ENCODE data around the gene TIFAB.

Gene TIFAB

DNA sequence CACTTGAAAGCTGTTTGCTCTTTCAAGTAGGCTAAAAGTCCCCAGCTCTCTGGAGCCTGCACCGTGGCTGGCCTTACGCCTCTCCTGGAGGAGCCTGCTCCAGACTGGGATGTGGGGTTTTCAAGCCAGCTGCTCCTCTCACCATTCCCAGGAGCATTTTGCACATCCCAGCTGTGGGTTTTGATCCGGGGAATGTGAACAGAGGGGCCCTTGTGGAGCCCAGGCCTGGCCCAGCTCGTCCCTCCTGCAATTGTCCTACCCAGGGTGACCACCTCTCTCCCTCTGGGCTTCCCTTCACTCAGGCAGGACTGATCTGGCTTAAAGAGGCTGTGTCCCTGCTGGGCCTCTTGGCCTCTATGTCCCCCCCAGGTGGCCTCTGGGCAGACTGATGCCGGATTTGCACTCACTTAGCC lies 32.5 kb upstream of the TIFAB start:
- peak in 1 of 42 donors; percentile 23 for DNase-seq
- intact Hi-C loops (cut with DNase I), result no loop called here

DNA sequence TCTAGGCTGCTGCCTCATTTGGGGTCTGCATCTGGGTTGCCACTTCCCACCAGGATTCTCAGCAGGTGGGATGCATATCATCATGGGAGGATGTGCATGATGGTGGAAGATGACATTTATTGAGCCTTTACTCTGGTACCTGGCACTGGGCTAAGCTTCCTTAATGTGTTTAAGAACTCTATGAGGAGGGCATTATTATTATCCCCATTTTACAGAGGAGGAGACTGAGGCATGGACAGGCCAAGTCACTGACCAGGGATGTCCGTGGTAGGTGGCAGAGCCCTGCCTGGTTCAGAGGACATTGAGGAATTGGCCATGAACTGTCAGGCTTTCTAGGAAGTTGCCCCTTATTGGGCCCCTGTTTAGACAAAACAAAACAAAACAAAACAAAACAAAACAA lies 31.1 kb upstream of the TIFAB start:
- no peak for DNase-seq
- intact Hi-C loops (cut with DNase I), result no loop called here

GRCh38 chr5:135482381-135482933 lies 30.3 kb upstream of the TIFAB start:
- intact Hi-C loops (cut with DNase I), result no loop called here
- DNase-seq, result no peak

DNA sequence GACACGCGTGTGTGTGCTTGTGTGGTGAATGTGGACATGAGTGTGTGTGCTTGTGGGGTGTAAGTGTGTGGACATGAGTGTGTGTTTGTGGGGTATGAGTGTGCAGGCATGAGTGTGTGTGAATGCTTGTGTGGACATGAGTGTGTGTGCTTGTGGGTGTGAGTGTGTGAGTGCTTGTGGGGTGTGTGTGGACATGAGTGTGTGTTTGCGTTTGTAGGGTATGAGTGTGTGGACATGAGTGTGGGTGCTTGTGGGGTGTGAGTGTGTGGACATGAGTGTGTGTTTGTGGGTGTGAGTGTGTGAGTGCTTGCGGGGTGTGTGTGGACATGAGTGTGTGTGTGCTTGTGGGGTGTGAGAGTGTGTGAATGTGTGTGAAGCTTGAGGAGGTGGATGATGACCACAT lies 29.8 kb upstream of the TIFAB start:
- no peak for DNase-seq
- intact Hi-C loops (cut with DNase I), result no loop called here

DNA sequence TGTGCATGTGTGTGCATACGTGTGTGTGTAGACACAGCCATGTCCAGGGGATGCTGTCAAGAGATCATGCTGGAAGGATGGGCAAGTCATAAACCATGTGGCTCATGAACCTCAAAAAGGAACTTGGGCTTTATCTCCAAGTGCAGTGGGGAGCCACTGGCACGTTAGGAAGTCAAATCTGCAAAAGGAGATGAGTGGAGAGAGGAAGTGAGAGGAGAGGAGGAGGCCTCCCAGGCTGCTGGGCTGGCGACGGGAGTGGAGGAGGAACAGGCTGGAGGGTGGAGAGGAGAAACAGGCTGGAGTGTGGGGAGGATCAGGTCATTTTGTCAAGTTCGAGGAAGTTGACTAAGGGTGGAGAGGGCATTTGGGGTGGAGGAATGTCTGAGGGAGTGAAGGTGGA lies 29.2 kb upstream of the TIFAB start:
- intact Hi-C loops (cut with DNase I), result no loop called here
- DNase-seq, result no peak

DNA sequence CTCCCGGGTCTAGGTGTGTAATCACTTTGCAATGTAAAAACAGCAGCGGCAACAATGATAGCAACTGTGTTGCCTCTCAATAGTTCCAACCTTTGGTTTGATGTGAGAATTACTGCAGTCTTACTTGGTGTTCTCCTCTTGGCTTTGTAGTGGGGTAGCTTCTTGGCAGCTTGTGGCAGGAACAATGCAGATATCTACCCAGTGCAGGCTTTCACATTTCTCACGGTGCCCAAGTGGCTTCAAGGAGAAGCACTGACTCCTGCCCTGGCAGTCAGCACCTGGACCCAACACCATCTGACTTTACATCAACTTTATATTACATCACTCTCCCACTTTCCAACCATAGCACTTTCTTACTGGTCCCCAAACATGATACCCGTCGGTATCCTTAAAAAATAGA lies 28.4 kb upstream of the TIFAB start:
- intact Hi-C loops (cut with DNase I), result no loop called here
- no peak for DNase-seq

DNA sequence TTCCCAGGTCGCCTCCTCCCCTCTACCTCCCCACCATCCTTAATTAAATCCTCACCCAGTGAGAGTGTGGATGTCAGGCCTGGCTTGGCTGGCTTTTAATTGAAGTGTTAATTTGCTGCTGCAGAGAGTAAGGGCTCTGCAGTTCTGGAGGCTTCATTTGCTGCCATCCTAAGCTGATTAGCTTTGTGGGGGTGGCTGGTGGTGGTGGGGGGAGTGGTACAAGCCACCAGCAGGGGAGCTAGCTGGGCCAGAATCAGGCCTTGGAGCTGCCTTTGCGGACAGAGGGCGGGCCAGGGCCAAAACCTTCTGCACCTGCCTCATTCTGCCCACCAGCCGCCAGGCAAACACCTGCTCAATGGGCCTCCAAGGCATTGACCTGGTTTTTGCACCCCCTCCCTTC lies 26.8 kb upstream of the TIFAB start:
- DNase-seq, result no peak
- intact Hi-C loops (cut with DNase I), result no loop called here

DNA sequence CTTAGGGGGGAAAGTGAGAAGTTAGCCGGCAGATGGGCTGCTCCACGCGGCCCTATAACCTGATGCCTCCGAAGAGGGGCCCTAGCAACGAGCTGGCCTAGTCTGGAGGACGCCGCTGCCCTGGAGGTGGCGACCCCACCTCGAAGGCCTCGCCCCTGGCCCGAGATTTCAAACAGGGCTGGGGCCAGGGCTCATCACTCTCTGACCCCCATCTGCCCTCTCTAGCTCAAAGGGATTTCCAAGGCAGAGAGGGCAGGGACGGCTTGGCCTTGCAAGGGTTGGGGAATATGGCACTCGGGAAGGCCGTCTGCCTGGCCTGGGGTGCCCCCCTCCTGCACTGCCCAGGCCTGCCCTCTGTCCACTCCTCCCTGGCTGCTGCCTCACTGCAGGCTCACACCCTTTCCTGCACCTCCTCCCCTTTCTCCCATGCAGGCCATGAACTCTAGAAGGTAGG lies 25.5 kb upstream of the TIFAB start:
- intact Hi-C loops (cut with DNase I), result no loop called here
- DNase-seq, result peak in 3 of 42 donors; percentile 7 to 34 (median 24)

DNA sequence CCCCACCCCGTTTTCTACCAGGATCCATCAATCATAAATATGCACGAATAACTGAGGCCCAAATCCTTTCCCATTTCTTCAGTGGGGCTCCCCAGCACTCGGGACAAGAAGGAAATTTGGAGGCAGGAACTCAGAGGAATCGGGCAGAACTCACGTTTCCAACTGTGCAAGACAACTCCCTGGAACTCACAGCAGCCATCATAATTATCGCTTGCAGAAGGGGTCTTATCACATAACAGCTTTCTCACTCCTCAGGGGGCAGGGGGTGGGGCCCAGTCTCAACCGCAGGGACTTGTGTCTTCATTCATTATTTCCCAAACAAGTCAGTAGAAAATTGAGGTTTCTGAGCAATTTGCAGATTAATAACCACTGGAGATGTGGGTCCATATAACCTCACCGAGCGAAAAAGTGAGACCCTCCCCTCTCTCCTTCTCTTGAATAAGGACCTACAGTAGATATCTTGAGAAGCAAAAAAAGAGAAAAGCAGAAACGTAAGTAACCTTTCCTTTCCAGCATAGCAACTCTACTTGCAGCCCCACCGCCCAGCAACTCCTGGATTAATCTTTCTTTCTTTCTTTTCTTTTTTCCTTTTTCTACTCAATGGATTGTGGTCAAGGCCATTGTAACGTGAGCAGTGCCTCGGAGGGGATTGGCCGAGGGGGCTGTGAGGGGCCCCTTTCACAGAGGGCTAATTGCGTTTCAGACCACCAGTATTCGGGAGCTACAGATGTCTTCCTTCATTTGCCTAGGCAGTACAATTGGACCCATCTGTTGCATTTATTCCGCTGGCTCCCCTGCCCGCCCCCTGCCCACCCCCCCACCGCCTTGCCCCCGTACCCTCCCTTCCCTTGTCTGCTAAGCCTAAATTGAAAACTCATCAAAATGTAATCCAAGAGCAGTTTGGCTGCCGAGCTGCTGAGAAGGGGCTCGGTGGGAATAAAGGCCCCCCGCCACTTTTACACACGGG lies 24.7 kb upstream of the TIFAB start:
- intact Hi-C loops (cut with DNase I), result no loop called here
- peak in 1 of 42 donors; percentile 28 for DNase-seq

DNA sequence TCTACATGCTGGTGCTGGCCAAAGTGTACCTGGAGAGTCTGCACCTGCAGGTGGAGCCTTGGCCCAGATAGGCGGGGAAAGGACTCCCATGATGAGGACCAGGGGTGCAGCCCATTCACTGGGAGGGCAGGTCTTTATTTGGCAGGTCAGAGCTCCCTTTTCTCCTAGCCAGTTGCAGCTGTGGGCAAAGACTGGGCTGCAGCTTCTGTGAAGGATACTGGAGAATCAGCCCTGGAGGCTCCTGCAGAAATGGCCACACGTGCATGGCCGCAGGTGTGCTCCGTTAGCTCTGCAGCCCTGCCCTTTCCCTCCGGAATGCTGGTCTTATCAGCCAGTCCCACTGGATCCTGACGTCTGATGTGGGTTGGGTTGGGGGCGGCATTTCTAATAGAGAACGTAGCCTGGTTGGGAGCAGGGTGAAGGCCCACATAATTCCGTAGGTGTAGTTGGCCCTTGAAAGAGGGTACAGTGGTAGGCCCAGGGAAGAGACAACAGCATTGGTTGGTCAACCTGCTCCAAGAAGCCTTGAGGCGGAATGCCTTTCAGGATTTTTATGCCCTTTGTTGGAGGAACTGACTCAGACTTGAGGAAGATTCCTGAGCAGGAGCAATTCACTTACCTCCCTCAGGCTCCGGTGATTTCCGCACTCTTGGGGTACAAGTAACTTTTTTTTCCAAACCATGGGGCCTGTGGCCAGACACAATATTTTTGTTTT lies 22.0 kb upstream of the TIFAB start:
- peak in 2 of 42 donors; percentile 4 for DNase-seq
- intact Hi-C loops (cut with DNase I), result no loop called here

GRCh38 chr5:135472141-135472540 lies 20.0 kb upstream of the TIFAB start:
- intact Hi-C loops (cut with DNase I), result no loop called here
- no peak for DNase-seq

- intact Hi-C loops (cut with DNase I), result no loop called here
Measured at GRCh38 chr5:135471726-135472125, 19.6 kb upstream of the TIFAB start.

DNA sequence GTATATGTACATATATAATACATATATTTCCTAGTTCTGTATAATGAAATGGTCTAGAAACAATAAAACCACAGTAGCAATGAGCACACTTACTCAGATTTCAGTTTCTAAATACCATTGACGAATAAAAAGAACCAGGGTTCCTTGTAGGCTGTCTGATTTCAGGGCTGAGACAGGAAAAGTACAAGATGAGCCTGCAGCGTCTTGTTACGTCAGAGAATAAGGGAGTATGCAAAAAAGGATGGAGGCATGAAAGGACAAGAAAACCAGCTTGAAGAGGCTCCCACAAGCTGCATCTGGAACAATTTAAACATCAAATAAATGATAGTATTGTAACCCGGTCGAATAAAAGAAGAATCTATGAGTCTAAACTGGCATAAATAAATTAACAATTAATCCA lies 17.8 kb upstream of the TIFAB start:
- no peak for DNase-seq
- intact Hi-C loops (cut with DNase I), result no loop called here

More at GRCh38 chr5:135471726-135472125, 19.6 kb upstream of the TIFAB start:
- no peak for DNase-seq

DNA sequence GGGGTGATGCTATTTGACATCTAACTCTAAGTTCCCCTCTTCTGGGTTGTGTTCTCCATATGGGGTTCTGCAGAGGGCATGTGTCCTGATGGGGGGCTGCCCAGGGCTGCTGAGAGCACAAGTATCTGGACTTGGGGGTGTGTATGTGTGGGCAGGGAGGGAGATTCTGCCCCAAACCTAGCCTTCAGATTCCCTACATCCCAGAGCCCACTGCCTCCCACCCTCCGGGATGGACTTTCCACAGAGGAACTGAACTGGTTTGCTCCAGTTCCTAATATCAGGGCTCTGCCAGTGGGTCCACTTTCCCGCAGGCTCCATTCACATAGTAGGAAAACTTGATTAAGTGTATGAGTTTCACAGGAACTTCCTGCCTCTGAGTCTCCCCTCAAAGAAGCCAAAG lies 16.4 kb upstream of the TIFAB start:
- DNase-seq, result no peak
- intact Hi-C loops (cut with DNase I), result no loop called here

GRCh38 chr5:135467871-135468485 lies 15.8 kb upstream of the TIFAB start:
- no peak for DNase-seq
- intact Hi-C loops (cut with DNase I), result loop anchor here (2.0 kb wide), 1 partner anchor 85 kb away; no protein-coding TSS in a partner anchor

GRCh38 chr5:135467051-135467625 lies 15.0 kb upstream of the TIFAB start:
- no peak for DNase-seq
- intact Hi-C loops (cut with DNase I), result loop anchor here (2.0 kb wide), 1 partner anchor 86 kb away; no protein-coding TSS in a partner anchor

GRCh38 chr5:135466178-135467050 lies 14.3 kb upstream of the TIFAB start:
- peak; percentile 60 to 94 (median 85) for DNase-seq
- intact Hi-C loops (cut with DNase I), result loop anchor here (2.0 kb wide), 1 partner anchor 86 kb away; no protein-coding TSS in a partner anchor

Measured in head of caudate nucleus (tissue), 42 donors.